ENCODE data around the gene MS4A5.

MS4A5 gene

DNA sequence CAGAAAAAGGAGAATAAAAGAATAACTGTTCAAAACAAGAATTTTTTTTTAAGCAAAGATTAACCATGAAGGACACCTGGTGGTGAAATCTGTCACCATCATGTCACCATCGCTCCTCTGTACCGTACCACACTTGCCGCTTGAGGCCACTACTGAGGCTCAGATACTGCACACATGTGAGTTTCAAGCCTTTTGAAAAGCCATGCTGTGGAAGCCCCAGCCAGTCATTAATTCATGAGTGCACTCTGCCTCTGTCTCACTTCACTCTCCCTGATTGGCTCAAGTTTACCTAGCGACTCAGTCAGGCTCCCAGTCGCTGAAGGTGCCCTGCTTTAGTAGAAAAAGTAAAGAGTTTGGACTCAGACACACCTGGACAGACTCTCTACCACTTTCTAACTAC is 56.6 kb downstream of the MS4A5 start:
- no peak for DNase-seq

DNA sequence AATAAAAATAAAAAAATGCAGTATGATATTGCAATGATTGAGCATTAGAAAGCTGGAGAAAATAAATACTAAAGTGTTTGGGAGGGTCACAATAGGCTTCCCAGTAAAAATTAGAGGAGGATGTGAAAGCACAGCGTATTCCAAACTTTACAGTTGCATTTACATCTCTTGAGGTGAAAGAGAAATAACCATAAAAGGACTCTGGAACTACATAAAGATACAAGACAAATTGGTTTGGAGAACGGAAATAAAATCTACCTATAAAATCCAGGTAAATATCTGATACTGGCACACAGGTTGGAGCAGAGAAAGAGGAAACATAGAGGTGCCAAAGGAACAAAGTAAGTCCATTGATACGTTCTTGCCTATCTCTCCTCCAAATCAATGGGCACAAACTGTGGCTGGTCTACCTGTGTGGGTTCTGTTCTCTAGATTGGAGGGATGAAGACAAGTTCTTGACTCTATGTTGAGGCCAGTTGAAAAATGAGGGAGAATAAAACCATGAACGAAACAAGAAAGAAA is 63.2 kb downstream of the MS4A5 start, which contains the start of gene MS4A12:
Gene MS4A12, plus strand, starts transcription at position 291 of the 522 bp plus-strand sequence. CDS start 4,541 bp downstream, outside the sequence.
- DNase-seq: no peak

DNA sequence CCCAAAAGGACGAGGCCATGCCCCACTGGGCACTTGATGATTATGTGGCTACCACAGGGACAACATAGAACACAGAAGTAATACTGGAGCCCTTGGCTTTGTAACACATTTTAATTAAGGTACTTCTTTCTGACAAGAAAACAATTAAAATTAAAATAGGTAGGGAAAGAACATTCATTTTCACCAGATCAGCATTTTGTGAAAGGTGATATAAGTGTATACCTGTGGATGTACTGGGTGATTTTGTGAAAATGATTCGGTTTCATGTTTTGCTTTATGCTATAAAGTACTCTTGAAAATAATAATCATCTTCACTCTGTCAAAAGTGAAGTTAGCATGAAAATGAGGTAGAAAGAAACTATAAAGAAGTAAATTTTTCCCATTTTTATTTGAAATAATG is 64.1 kb downstream of the MS4A5 start:
- DNase-seq: no peak

All from GDM1 (cell line).